Caco-2 (cell line): ENCODE results near the gene RBM43. TPM values are rescaled to one million over a fixed set of nuclear protein-coding genes. Genes with fewer than 3 reads are reported as not detected.
"Not testable (repeated sequence)": the region's sequence is repeated elsewhere in the genome, so short reads cannot be mapped to it uniquely, and the experiment has no call there.

Source experiments
- Bru-seq: library from RNA; stranded (reverse); fragments of 400-500 nt; gene quantifications from one replicate; lab custom pipeline; 2021; lab: Mats Ljungman, UMichigan
- BruChase-seq, 2 experiments: library from RNA; stranded (reverse); fragments of 400-500 nt; gene quantifications; one replicate each; lab custom pipeline; 2021; lab: Mats Ljungman, UMichigan
- BruUV-seq: library from RNA; stranded (reverse); fragments of 400-500 nt; replicated peaks from 2 replicates; lab custom pipeline; 2021; lab: Mats Ljungman, UMichigan
- CTCF ChIA-PET: fragments of 300-600 bp; sonication (Branson Sonifier 250); formaldehyde crosslinking; loops from one replicate; lab custom pipeline; 2022; ENCODE audit warnings: antibody characterized with exemption; lab: Charles Lee
- POLR2A ChIA-PET: fragments of 300-600 bp; sonication (Branson Sonifier 250); formaldehyde crosslinking; loops from one replicate; lab custom pipeline; 2022; ENCODE audit warnings: antibody characterized with exemption; lab: Charles Lee
- DNase-seq, 2 experiments: peaks; one replicate each; pipeline versions ENCODE4 v3.0.0 to v3.0.0-alpha.2; 2020 to 2022
- H3K27me3 ChIP-seq: replicated peaks from 2 replicates; pipeline ENCODE4 v1.6.0; 2011; ENCODE audit warnings: low read length; ENCODE audit not compliant: control insufficient read depth, insufficient read depth
- H3K36me3 ChIP-seq: 2 replicates; pipeline ENCODE4 v1.5.1; 2011; ENCODE audit warnings: low read length; ENCODE audit not compliant: control insufficient read depth, insufficient read depth
- H3K4me1 ChIP-seq: fragments of 250-450 bp; sonication (Bioruptor Pico); 2 replicates; pipeline ENCODE4 v1.5.1; 2020; ENCODE audit warnings: mild to moderate bottlenecking
- H3K4me3 ChIP-seq: 2 replicates; pipeline ENCODE4 v1.5.1; 2011; ENCODE audit warnings: low read depth, mild to moderate bottlenecking, control low read depth, low read length
- H3K9me3 ChIP-seq: fragments of 250-450 bp; sonication (Bioruptor Pico); 2 replicates; pipeline ENCODE4 v1.5.1; 2020; ENCODE audit warnings: mild to moderate bottlenecking, moderate library complexity
- H3K27ac Mint-ChIP-seq: one replicate; pipeline ENCODE4 v1.8.0; 2022; ENCODE audit warnings: mixed read lengths; ENCODE audit not compliant: unreplicated experiment
- H3K27me3 Mint-ChIP-seq: one replicate; pipeline ENCODE4 v1.8.0; 2022; ENCODE audit warnings: mixed read lengths; ENCODE audit not compliant: insufficient read depth, unreplicated experiment
- H3K36me3 Mint-ChIP-seq: one replicate; pipeline ENCODE4 v1.8.0; 2022; ENCODE audit warnings: mild to moderate bottlenecking, mixed read lengths; ENCODE audit not compliant: insufficient read depth, unreplicated experiment
- H3K4me1 Mint-ChIP-seq: one replicate; pipeline ENCODE4 v1.8.0; 2022; ENCODE audit warnings: low read depth, mixed read lengths; ENCODE audit not compliant: unreplicated experiment
- H3K4me3 Mint-ChIP-seq: one replicate; pipeline ENCODE4 v1.8.0; 2022; ENCODE audit warnings: mild to moderate bottlenecking, moderate library complexity, mixed read lengths; ENCODE audit not compliant: unreplicated experiment
- H3K9me3 Mint-ChIP-seq: one replicate; pipeline ENCODE4 v1.8.0; 2022; ENCODE audit warnings: mixed read lengths; ENCODE audit not compliant: unreplicated experiment
- intact Hi-C: fragments of 100-400 bp; cut with micrococcal nuclease; formaldehyde crosslinking; loops from one replicate; pipeline ENCODE4 v1.10.0; 2022; ENCODE audit not compliant: unreplicated experiment
- long read RNA-seq: library from polyadenylated mRNA; stranded (forward); transcript quantifications from one replicate; pipeline ENCODE4 v2.0.0, GENCODE V29; 2022
- total RNA-seq: library from RNA; stranded (reverse); gene quantifications from 2 replicates; pipeline ENCODE4 v1.2.3, GENCODE V29; 2022
- TF ChIP-seq, protein P1 (sequence below), 2 experiments: fragments of 200-600 bp in 1 of 2; IDR thresholded peaks; 1 replicate in 1 of 2; 2 replicates in 1 of 2; pipeline versions ENCODE4 v1.5.1 to v1.8.0; 2011 to 2022; ENCODE audit warnings: antibody characterized with exemption in 1 of 2, control low read depth in 1 of 2, inconsistent platforms in 1 of 2, low read depth in 1 of 2, low read length in 1 of 2, mild to moderate bottlenecking in 1 of 2, moderate library complexity in 1 of 2; ENCODE audit not compliant: insufficient read depth in 1 of 2, severe bottlenecking in 1 of 2, unreplicated experiment in 1 of 2

The RBM43 gene
- total RNA-seq (1.4 and 1.6 TPM in 2 replicates), Bru-seq, nascent RNA (percentile 47 among the genes with signal in this experiment), BruChase-seq, experiment 1, labeled RNA remaining after a 2-hour chase (percentile 60 among the genes with signal in this experiment), BruChase-seq, experiment 2, labeled RNA remaining after a 6-hour chase (percentile 47 among the genes with signal in this experiment)
- long read RNA-seq, full-length matches to known transcripts = 1 of 1 reads
- long read RNA-seq, partial matches to known transcripts = 0 of 1 reads
- long read RNA-seq, other reads (novel, unspliced or antisense) = 0 of 1 reads

DNA sequence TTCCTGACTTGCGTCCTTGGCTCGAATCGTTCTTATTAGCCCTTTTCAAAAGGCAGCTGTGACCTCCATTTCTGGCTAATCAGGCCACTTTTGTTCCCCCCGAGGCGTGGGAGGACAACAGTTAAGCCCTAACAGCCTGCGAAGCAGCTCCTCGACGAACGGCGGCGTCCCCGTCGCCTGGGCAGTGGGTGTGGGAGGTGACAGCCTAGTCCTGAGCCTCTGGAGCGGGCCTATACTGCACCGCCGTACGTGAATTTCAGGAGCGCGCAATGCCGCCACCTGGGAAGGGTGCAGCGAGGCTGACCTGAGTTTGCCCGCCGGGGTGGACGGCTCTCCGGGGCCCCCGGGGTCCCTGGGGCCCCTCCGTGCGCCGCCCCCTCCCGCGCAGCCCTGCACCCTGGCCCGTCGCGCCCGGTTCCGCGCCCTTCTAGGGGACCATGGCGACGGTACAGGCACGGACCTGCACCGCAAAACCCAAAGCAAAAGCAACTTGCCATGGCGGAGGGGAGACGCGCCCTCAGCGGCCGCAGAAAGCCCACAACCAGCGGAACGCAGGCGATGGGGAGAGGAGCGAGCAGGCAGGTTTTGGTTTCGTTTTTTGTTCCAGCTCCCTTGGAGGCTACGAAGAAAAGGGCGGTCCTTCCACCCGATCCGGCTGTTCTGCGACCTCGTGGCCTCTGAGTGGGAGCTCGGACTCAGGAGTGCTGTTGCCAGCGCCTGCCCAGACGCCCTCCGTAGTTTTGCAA is at the start of gene RBM43:
RBM43 (minus strand) TSS at position 633 of the 746 bp plus-strand sequence; CDS start at position 497, 136 bp downstream.
- peak; percentile 75 to 87 for DNase-seq
- intact Hi-C loops = loop anchor here (10.0 kb wide), 1 partner anchor 153 kb away; no protein-coding TSS in a partner anchor
- ChIA-PET CTCF (no interaction called here), POLR2A (no interaction called here)
- no peaks in the 10 kb centered on the region for H3K27me3 ChIP-seq
- TF ChIP-seq, protein P1, sequence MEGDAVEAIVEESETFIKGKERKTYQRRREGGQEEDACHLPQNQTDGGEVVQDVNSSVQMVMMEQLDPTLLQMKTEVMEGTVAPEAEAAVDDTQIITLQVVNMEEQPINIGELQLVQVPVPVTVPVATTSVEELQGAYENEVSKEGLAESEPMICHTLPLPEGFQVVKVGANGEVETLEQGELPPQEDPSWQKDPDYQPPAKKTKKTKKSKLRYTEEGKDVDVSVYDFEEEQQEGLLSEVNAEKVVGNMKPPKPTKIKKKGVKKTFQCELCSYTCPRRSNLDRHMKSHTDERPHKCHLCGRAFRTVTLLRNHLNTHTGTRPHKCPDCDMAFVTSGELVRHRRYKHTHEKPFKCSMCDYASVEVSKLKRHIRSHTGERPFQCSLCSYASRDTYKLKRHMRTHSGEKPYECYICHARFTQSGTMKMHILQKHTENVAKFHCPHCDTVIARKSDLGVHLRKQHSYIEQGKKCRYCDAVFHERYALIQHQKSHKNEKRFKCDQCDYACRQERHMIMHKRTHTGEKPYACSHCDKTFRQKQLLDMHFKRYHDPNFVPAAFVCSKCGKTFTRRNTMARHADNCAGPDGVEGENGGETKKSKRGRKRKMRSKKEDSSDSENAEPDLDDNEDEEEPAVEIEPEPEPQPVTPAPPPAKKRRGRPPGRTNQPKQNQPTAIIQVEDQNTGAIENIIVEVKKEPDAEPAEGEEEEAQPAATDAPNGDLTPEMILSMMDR (IDR thresholded peaks at IDR 0.05; ENCODE audit: insufficient read depth in 1 of 2, low read depth in 1 of 2, low read length in 1 of 2, severe bottlenecking in 1 of 2, unreplicated experiment in 1 of 2) = peak in 1 of 2 experiments; percentile 16
- no peaks in the 10 kb centered on the region for H3K9me3 ChIP-seq
- 0 out of 2 replicates have a peak, but pooled peaks cover 5% of the 10 kb centered on the region for H3K4me1 ChIP-seq
- no TSS peak for BruUV-seq
- peak within 1 kb of the TSS; percentile 66 for H3K4me3 ChIP-seq
- Mint-ChIP-seq H3K4me3 (peak within 1 kb of the TSS; percentile 80), H3K27me3 (peaks cover 5% of the 10 kb centered on the region), H3K36me3 (no peaks in the 10 kb centered on the region), H3K27ac (peak within 1 kb of the TSS; percentile 63), H3K9me3 (no peaks in the 10 kb centered on the region), H3K4me1 (peaks cover 22% of the 10 kb centered on the region)
- no peaks in the 10 kb centered on the region for H3K36me3 ChIP-seq

DNA sequence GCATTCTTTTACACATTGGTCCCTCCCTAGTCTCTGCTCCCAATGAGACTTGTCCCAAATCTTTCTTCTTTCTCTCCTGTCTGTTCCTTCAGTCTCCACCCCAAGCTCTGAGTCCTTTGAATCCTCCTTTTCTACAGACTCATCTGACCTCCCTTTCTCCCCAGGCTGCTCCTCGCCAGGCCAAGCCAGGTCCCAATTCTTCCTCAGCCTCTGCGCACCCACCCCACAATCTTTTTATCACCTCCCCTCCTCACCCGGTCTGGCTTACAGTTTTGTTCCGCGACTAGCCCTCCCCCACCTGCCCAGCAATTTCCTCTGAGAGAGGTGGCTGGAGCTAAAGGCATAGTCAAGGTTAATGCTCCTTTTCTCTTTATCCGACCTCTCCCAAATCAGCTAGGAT is 48.6 kb upstream of the RBM43 start:
- CTCF ChIA-PET, H3K4me1 ChIP-seq, H3K36me3 ChIP-seq, H3K9me3 ChIP-seq, intact Hi-C loops, H3K27ac Mint-ChIP-seq, DNase-seq, H3K27me3 ChIP-seq, H3K4me3 Mint-ChIP-seq, H3K4me3 ChIP-seq, H3K4me1 Mint-ChIP-seq, H3K36me3 Mint-ChIP-seq, H3K9me3 Mint-ChIP-seq, H3K27me3 Mint-ChIP-seq, POLR2A ChIA-PET, BruUV-seq: not testable (repeated sequence)

DNA sequence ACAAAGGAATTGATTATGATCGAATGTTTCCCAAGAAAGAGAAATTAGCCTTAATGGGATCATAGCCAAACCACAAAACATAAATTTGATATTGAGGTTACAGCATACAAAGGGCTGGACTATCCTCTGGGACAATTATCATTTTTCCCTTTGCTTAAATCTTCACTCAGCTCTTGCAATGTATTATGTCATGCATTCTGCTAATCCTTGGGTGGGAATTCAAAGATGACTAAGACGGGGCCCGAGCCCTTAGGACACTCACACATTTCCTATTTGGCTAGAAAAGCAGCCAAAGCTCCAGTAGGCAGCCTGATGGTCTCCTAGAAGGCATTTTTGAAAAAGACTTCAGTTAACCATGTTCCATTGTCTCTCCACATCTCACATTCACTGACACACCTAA is 45.0 kb upstream of the RBM43 start:
- POLR2A ChIA-PET = no interaction called here
- DNase-seq = no peak

More for the DNA sequence above, 45.0 kb upstream of the RBM43 start:
- Mint-ChIP-seq H3K4me3 (no peak overlapping the region), H3K36me3 (no peaks in the 10 kb centered on the region), H3K9me3 (no peaks in the 10 kb centered on the region), H3K27ac (no peak overlapping the region), H3K27me3 (peaks cover 8% of the 10 kb centered on the region), H3K4me1 (no peaks in the 10 kb centered on the region)
- CTCF ChIA-PET = no interaction called here
- TF ChIP-seq, protein P1 (IDR thresholded peaks at IDR 0.05; ENCODE audit: insufficient read depth in 1 of 2, low read depth in 1 of 2, low read length in 1 of 2, severe bottlenecking in 1 of 2, unreplicated experiment in 1 of 2) = no peak
- Histone ChIP-seq H3K36me3 (no peaks in the 10 kb centered on the region), H3K27me3 (no peaks in the 10 kb centered on the region; the same call in 1 of the 2 replicates), H3K9me3 (no peaks in the 10 kb centered on the region), H3K4me1 (no peaks in the 10 kb centered on the region), H3K4me3 (no peak overlapping the region)
- BruUV-seq = no TSS peak
- intact Hi-C loops = no loop called here
